ENCODE data around the gene SF3B2.
A peak's percentile ranks its signal among the peaks of the same experiment; 100 is the strongest.

SF3B2 gene

DNA sequence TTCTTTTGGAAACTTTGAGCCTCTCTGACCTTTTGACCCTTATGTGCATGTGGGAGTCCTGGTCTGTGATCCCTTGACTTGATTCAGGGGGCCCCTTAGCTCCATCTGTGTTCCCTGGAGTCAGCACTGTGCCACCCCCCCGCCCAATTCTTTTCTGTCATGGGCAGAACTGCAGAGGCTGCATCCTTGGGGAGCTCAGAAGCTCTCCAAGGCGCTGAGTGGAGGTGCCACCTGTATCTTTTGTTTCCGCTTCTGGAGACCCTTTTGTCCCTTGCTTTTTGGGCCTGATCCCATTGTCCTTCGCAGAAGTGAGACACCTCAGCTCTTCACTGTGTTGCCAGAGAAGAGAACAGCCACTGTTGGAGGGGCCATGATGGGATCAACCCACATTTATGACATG lies 15.5 kb downstream of the SF3B2 start:
- TF ChIP-seq, protein P1, sequence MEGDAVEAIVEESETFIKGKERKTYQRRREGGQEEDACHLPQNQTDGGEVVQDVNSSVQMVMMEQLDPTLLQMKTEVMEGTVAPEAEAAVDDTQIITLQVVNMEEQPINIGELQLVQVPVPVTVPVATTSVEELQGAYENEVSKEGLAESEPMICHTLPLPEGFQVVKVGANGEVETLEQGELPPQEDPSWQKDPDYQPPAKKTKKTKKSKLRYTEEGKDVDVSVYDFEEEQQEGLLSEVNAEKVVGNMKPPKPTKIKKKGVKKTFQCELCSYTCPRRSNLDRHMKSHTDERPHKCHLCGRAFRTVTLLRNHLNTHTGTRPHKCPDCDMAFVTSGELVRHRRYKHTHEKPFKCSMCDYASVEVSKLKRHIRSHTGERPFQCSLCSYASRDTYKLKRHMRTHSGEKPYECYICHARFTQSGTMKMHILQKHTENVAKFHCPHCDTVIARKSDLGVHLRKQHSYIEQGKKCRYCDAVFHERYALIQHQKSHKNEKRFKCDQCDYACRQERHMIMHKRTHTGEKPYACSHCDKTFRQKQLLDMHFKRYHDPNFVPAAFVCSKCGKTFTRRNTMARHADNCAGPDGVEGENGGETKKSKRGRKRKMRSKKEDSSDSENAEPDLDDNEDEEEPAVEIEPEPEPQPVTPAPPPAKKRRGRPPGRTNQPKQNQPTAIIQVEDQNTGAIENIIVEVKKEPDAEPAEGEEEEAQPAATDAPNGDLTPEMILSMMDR (conservative IDR thresholded peaks at IDR 0.05) = no peak
- H3K27ac ChIP-seq = peak overlapping the region; percentile 93; the same call in 1 of the 2 replicates

DNA sequence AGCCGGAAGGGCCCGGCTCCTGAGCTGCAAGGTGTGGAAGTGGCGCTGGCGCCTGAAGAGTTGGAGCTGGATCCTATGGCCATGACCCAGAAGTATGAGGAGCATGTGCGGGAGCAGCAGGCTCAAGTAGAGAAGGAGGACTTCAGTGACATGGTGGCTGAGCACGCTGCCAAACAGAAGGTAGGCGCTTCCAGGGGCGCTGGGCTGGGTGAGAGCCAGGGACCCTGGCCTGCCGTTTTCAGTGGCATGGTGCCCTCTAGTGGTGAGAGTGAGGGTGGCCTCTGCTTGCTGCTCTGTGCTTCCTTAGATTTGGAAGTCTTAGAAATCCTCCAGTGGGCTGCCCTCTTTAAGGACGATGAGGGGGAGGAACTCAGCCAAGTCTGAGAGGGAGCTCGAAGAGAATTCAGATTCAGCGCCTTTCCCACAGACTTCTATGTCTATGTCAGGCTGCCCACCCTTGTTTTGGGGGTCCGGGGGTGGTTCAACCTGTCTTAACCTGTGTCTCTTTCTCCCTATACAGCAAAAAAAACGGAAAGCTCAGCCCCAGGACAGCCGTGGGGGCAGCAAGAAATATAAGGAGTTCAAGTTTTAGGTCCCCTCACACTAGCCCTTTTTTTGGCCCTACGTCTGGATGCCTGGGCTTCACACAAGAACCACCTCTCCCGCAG lies 16.1 kb downstream of the SF3B2 start:
- peak overlapping the region; percentile 93 for H3K27ac ChIP-seq
- TF ChIP-seq, protein P1 (conservative IDR thresholded peaks at IDR 0.05) = peak; percentile 100

DNA sequence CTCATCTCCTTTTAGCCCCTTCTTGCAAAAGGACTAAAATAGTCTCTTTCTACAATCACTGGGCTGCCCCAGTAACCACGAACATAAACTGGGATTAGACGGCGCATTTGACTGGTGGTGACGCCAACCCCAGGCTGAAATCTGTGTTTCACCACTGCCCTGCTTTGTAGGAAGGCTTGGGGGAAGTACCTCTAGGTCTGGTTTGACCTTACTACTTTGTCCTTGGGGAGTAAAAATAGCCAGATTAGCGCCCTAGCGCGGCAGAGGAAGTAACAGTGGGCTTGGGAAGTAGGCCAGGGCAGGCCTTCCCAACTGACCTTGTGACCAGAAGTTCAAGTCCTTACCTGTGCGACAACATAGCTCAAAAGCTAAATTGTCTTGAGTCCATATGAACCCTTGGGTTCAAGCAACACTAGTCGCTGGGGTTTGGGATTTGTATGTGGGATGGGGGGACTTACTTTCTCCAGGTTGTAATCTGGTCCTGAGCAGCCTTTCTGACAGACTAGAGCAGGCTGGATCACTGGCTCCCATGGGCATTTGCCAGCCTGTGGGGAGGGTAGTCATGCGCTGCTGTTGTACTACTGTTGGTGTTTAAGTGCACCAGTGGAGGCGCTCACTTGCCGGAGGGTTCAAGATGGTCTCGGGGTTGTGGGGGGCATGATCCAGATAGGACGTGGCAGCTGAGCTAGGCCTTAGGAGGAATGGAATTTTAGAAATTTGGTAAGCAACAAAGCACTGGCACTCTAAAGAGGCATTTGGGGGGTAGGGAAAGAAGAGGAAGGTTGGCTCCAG lies 17.0 kb downstream of the SF3B2 start:
- H3K27ac ChIP-seq = peak overlapping the region; percentile 93
- TF ChIP-seq, protein P1 (conservative IDR thresholded peaks at IDR 0.05) = no peak; the same call in 1 of the 2 replicates

DNA sequence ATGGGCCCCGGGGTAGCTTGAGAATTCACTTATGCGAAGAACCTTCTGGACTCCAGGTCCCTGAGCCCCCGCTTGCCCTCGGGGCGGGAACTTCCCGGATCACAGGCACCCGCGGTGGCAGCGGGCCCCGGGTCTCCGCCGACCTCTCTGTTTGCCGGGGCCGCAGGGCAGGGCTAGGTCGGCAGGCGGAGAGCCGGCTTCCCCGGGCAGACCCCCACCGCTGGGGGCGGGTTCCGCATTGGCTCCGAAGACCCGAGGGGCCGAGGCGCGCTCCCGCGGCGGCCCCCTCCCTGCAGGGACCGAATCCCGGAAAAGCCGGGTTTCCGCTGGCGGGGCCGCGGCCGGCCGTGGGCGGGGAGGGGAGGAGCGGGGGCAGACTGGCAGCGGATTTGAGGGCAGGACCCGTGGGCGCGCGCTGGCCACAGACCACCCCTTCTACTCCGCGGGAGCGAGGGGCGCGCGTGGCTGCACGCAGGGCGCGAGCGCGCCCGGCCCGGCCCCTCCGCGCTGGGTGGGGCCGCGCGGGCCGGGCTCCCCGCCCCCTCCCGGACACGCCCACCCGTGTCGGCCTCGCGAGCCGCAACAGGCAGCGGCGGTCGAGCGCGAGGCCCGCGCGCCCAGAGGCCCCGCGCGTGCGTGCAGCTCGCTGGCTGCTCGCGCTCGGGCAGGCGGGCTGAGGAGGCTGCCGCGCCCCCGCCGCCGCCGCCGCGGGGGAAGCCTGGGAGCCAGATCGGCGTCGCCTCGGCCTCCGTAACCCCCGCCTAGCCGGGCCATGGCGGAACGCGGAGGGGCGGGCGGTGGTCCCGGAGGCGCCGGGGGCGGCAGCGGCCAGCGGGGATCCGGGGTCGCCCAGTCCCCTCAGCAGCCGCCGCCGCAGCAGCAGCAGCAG lies 17.8 kb downstream of the SF3B2 start, which contains the start of gene PACS1:
PACS1 (plus strand) TSS at position 558 of the 889 bp plus-strand sequence; CDS start at position 773, 215 bp downstream.
- TF ChIP-seq, protein P1 (conservative IDR thresholded peaks at IDR 0.05) = no peak
- peak within 1 kb of the TSS; percentile 93 for H3K27ac ChIP-seq

DNA sequence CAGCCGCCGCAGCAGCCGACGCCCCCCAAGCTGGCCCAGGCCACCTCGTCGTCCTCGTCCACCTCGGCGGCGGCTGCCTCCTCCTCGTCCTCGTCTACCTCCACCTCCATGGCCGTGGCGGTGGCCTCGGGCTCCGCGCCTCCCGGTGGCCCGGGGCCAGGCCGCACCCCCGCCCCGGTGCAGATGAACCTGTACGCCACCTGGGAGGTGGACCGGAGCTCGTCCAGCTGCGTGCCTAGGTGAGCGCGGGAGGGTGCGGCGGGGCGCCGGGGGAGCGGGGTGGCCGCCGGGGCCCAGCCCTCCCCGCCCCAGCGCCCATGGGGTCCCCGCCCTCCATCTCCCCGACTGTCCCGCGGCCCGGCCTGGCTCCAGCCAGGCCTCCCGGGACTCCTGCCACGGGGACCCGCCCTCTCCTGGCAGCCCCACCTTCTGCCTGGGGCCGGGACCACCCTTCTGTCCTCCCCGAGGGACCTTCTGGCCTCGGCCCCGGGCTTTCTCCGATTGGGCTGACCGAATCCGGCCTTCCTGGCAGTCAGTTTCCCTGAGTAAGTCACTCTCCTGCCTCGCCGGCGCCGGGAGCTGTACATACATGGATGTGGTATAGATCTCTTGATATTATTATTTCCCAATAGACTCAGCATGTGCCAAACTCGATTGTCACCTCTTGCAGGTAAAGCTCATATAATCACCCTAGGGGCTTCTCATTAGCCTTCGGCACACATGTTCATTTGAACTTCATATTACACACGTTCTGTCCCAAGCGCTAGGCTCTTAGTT lies 18.6 kb downstream of the SF3B2 start:
- H3K27ac ChIP-seq = peak overlapping the region; percentile 93
- TF ChIP-seq, protein P1 (conservative IDR thresholded peaks at IDR 0.05) = no peak; the same call in 1 of the 2 replicates

DNA sequence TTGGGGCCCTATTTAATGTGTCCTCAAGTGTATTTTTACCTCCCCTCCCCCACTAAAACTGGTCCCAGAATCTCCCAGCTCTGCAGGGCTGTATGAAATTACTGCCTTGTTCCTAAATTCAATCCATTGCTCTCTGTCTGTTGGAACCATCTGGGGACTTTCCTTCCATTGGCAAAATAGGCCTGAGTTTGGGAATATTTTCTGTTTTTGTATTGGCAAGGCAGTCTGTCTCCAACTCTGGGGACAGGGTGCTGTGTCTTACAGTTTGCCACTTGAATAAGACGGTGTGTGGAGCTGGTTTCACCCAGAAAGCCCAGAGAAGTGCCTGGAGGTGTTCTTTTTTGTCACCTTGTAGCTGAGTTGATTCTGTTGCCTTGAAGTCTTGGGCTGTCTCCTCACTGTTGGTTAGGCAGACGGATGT lies 19.2 kb downstream of the SF3B2 start:
- TF ChIP-seq, protein P1 (conservative IDR thresholded peaks at IDR 0.05) = no peak
- peak overlapping the region; percentile 93 for H3K27ac ChIP-seq

Data from VCaP (cell line).